ENCODE results near the gene DHRSX.

DNA sequence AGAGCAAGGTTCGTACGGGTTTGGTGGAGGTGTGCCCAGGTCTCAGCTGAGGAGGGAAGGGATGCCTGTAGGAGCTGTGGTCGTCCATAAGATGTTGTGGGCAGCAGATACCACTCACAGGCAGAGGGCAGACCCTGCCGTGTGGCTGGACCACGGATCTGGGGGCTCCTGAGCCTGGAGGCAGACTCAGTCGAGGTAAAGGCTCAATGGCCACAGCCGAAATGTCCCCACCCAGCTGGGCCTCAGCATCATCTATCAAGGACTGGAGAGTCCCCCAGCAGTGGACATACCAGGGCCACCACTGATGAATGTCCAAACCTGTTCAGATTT is 98.5 kb downstream of the DHRSX start:
- TF ChIP-seq, protein P1, sequence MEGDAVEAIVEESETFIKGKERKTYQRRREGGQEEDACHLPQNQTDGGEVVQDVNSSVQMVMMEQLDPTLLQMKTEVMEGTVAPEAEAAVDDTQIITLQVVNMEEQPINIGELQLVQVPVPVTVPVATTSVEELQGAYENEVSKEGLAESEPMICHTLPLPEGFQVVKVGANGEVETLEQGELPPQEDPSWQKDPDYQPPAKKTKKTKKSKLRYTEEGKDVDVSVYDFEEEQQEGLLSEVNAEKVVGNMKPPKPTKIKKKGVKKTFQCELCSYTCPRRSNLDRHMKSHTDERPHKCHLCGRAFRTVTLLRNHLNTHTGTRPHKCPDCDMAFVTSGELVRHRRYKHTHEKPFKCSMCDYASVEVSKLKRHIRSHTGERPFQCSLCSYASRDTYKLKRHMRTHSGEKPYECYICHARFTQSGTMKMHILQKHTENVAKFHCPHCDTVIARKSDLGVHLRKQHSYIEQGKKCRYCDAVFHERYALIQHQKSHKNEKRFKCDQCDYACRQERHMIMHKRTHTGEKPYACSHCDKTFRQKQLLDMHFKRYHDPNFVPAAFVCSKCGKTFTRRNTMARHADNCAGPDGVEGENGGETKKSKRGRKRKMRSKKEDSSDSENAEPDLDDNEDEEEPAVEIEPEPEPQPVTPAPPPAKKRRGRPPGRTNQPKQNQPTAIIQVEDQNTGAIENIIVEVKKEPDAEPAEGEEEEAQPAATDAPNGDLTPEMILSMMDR (IDR thresholded peaks at IDR 0.05) = no peak
- TF ChIP-seq POLR2A (IDR thresholded peaks at IDR 0.05) = no peak

Data from heart left ventricle (tissue), 13 donors.